Upper lobe of right lung (tissue), 1 donor: ENCODE results near the gene STAT1. TPM values are rescaled to one million over a fixed set of nuclear protein-coding genes. Genes with fewer than 3 reads are reported as not detected.

Experiments
- ATAC-seq: fragments of 200-7000 bp; cut with Tn5 transposase; one replicate; pipeline ENCODE4 v1.9.1; 2020; ENCODE audit warnings: mild to moderate bottlenecking, moderate library complexity
- DNase-seq: peaks from one replicate; pipeline ENCODE4 v3.0.0-alpha.2; 2020
- H3K27ac ChIP-seq: fragments of 200-600 bp; one replicate; pipeline ENCODE4 v1.8.0; 2022
- H3K27me3 ChIP-seq: fragments of 200-600 bp; one replicate; pipeline ENCODE4 v1.8.0; 2022; ENCODE audit warnings: mild to moderate bottlenecking
- H3K36me3 ChIP-seq: fragments of 200-600 bp; one replicate; pipeline ENCODE4 v1.8.0; 2022
- H3K4me1 ChIP-seq: fragments of 200-600 bp; one replicate; pipeline ENCODE4 v1.8.0; 2022
- H3K4me3 ChIP-seq: fragments of 200-600 bp; one replicate; pipeline ENCODE4 v1.8.0; 2022; ENCODE audit warnings: mild to moderate bottlenecking
- H3K9me3 ChIP-seq: fragments of 200-600 bp; one replicate; pipeline ENCODE4 v1.8.0; 2022
- CTCF ChIP-seq: fragments of 200-600 bp; IDR thresholded peaks from one replicate; pipeline ENCODE4 v1.8.0; 2022; ENCODE audit warnings: antibody characterized with exemption
- intact Hi-C: fragments of 100-400 bp; cut with DNase I; formaldehyde crosslinking; loops from one replicate; pipeline ENCODE4 v1.11.0; 2022
- total RNA-seq: library from RNA; stranded (reverse); fragmentation: NEBNext Ultra II Directional; extraction: Animal tissue kit (Norgen Biotek cat#: 25700); gene quantifications from one replicate; pipeline ENCODE4 v1.2.1, GENCODE V29; 2021
- donor health status: DM: no; HTN: yes; CAD: no; lungs with severe emphysema.

STAT1 gene
- total RNA-seq, 1 donor from 2014 or later = 98.6 TPM

GRCh38 chr2:191053256-191053655 lies 39.3 kb upstream of the STAT1 start:
- H3K36me3 ChIP-seq = no peaks in the 10 kb centered on the region
- peaks cover 12% of the 10 kb centered on the region for H3K4me1 ChIP-seq
- no peaks in the 10 kb centered on the region for H3K9me3 ChIP-seq
- H3K4me3 ChIP-seq = no peak overlapping the region
- no peak overlapping the region for H3K27ac ChIP-seq
- intact Hi-C loops = loop anchor here (10.0 kb wide), 1 partner anchor 472 kb away; no protein-coding TSS in a partner anchor
- ATAC-seq (no peak), DNase-seq (no peak)
- no peaks in the 10 kb centered on the region for H3K27me3 ChIP-seq
- no peak for TF ChIP-seq CTCF

GRCh38 chr2:191051825-191052778 lies 38.1 kb upstream of the STAT1 start:
- Histone ChIP-seq H3K27ac (no peak overlapping the region), H3K36me3 (no peaks in the 10 kb centered on the region), H3K4me1 (peaks cover 12% of the 10 kb centered on the region), H3K27me3 (no peaks in the 10 kb centered on the region), H3K9me3 (no peaks in the 10 kb centered on the region), H3K4me3 (no peak overlapping the region)
- no peak for DNase-seq
- intact Hi-C loops = loop anchor here (10.0 kb wide), 1 partner anchor 473 kb away; no protein-coding TSS in a partner anchor
- peak; percentile 83 for ATAC-seq
- peak; percentile 61 for TF ChIP-seq CTCF

- peak; percentile 27 for ATAC-seq
- TF ChIP-seq CTCF = no peak
- no peak for DNase-seq
- peaks cover 12% of the 10 kb centered on the region for H3K4me1 ChIP-seq
- no peaks in the 10 kb centered on the region for H3K27me3 ChIP-seq
- H3K27ac ChIP-seq = no peak overlapping the region
- no peak overlapping the region for H3K4me3 ChIP-seq
- intact Hi-C loops = loop anchor here (10.0 kb wide), 1 partner anchor 474 kb away; no protein-coding TSS in a partner anchor
- H3K36me3 ChIP-seq = no peaks in the 10 kb centered on the region
- H3K9me3 ChIP-seq = no peaks in the 10 kb centered on the region
Measured at GRCh38 chr2:191051177-191051576, 37.2 kb upstream of the STAT1 start.

GRCh38 chr2:191050640-191050987 lies 36.6 kb upstream of the STAT1 start:
- intact Hi-C loops = loop anchor here (10.0 kb wide), 1 partner anchor 474 kb away; no protein-coding TSS in a partner anchor
- H3K36me3 ChIP-seq = no peaks in the 10 kb centered on the region
- H3K9me3 ChIP-seq = no peaks in the 10 kb centered on the region
- TF ChIP-seq CTCF = no peak
- peaks cover 12% of the 10 kb centered on the region for H3K4me1 ChIP-seq
- ATAC-seq = peak; percentile 21
- no peak overlapping the region for H3K4me3 ChIP-seq
- H3K27me3 ChIP-seq = no peaks in the 10 kb centered on the region
- DNase-seq = no peak
- H3K27ac ChIP-seq = no peak overlapping the region

- Histone ChIP-seq H3K27me3 (no peaks in the 10 kb centered on the region), H3K4me1 (peaks cover 12% of the 10 kb centered on the region), H3K4me3 (no peak overlapping the region), H3K9me3 (no peaks in the 10 kb centered on the region), H3K36me3 (no peaks in the 10 kb centered on the region), H3K27ac (no peak overlapping the region)
- intact Hi-C loops = loop anchor here (10.0 kb wide), 1 partner anchor 475 kb away; no protein-coding TSS in a partner anchor
- TF ChIP-seq CTCF = no peak
- DNase-seq (no peak), ATAC-seq (no peak)
Measured at GRCh38 chr2:191049728-191050639, 36.0 kb upstream of the STAT1 start.
